Right cardiac atrium (tissue), 5 donors: ENCODE data around the gene SPOCK3. TPM values are rescaled to one million over a fixed set of nuclear protein-coding genes. Genes with fewer than 3 reads are reported as not detected.
"Not testable (repeated sequence)": the region's sequence is repeated elsewhere in the genome, so short reads cannot be mapped to it uniquely, and the experiment has no call there.

Experiments
- ATAC-seq, 2 donors: fragments of 200-7000 bp; cut with Tn5 transposase; one replicate each; pipeline versions ENCODE4 v1.8.0 to v1.9.1; 2020; ENCODE audit warnings: moderate library complexity in 2 of 2, mild to moderate bottlenecking in 1 of 2
- DNase-seq, 3 donors: peaks; one replicate each; pipeline ENCODE4 v3.0.0-alpha.2; 2020
- H3K27ac ChIP-seq: one replicate; pipeline ENCODE4 v1.5.1; 2013; ENCODE audit warnings: mild to moderate bottlenecking, low read length, control low read depth, moderate library complexity
- H3K27me3 ChIP-seq: one replicate; pipeline ENCODE4 v1.6.1; 2013; ENCODE audit not compliant: control insufficient read depth, insufficient read depth
- H3K4me1 ChIP-seq: one replicate; pipeline ENCODE4 v1.6.1; 2013; ENCODE audit warnings: low read length; ENCODE audit not compliant: control insufficient read depth, insufficient read depth
- H3K4me3 ChIP-seq: one replicate; pipeline ENCODE4 v1.5.1; 2013; ENCODE audit warnings: low read length, control low read depth
- H3K9me3 ChIP-seq: one replicate; pipeline ENCODE4 v1.6.1; 2013; ENCODE audit warnings: low read length; ENCODE audit not compliant: control insufficient read depth
- WGBS: extraction: QIAGEN DNeasy Blood & Tissue Kit; methylation state at CpG from one replicate; pipeline ENCODE4 v1.1.7; 2013; 5-methylcytosine and 5-hydroxymethylcytosine counted together
- intact Hi-C, 4 donors: fragments of 100-400 bp; cut with DNase I; formaldehyde crosslinking; loops; one replicate each; pipeline versions ENCODE4 v1.11.0 to v1.14.0; 2022 to 2023
- polyA plus RNA-seq: library from polyadenylated mRNA; stranded (reverse); fragments of 200-250 nt; gene quantifications from one replicate; pipeline ENCODE4 v1.2.3, GENCODE V29; 2013
- total RNA-seq, 4 donors: library from RNA; stranded (reverse); fragmentation: NEBNext Ultra II Directional; extraction: Animal tissue kit (Norgen Biotek cat#: 25700); gene quantifications; one replicate each; pipeline ENCODE4 v1.2.1, GENCODE V29; 2021
- donor health status: healthy with polysubstance abuse.
- donor health status: DM: no; HTN: yes; CAD: no.
- donor health status: DM: no; HTN: no; CAD: no.
- donor health status: DM: no; HTN: yes; CAD: no; lungs with severe emphysema.
- donor health status: DM: yes; HTN: yes; CAD: no.

Gene SPOCK3
- total and polyA plus RNA-seq, 5 donors, result 0.11 TPM; not detected in 4

- no peaks in the 10 kb centered on the region for H3K4me1 ChIP-seq
- H3K9me3 ChIP-seq, result no peaks in the 10 kb centered on the region
- whole genome bisulfite sequencing, result 76% methylated on average over 2 of the region's 2 CpGs
- no peak overlapping the region for H3K27ac ChIP-seq
- no peaks in the 10 kb centered on the region for H3K27me3 ChIP-seq
- ATAC-seq, result no peak
- no peak overlapping the region for H3K4me3 ChIP-seq
- intact Hi-C loops, result no loop called here
- DNase-seq, result no peak
Observed at GRCh38 chr4:166882221-166882620, 352.1 kb downstream of the SPOCK3 start.

GRCh38 chr4:166875821-166876220 is 358.5 kb downstream of the SPOCK3 start:
- intact Hi-C loops, result no loop called here
- WGBS, result 65% methylated on average over 5 of the region's 5 CpGs
- ATAC-seq, result no peak

GRCh38 chr4:166862032-166862431 is 372.3 kb downstream of the SPOCK3 start:
- ATAC-seq (no peak), DNase-seq (no peak)
- no peak overlapping the region for H3K27ac ChIP-seq
- H3K9me3 ChIP-seq, result no peaks in the 10 kb centered on the region
- WGBS, result 71% methylated on average over 1 of the region's 1 CpG
- no peak overlapping the region for H3K4me3 ChIP-seq
- H3K4me1 ChIP-seq, result no peaks in the 10 kb centered on the region
- intact Hi-C loops, result no loop called here
- no peaks in the 10 kb centered on the region for H3K27me3 ChIP-seq

More at GRCh38 chr4:166875821-166876220, 358.5 kb downstream of the SPOCK3 start:
- no peak for DNase-seq
- H3K27ac ChIP-seq, result no peak overlapping the region
- no peaks in the 10 kb centered on the region for H3K4me1 ChIP-seq
- no peaks in the 10 kb centered on the region for H3K27me3 ChIP-seq
- no peak overlapping the region for H3K4me3 ChIP-seq
- H3K9me3 ChIP-seq, result no peaks in the 10 kb centered on the region

- WGBS, result 93% methylated on average over 23 of the region's 23 CpGs
- H3K4me1 ChIP-seq, H3K27ac ChIP-seq, ATAC-seq, intact Hi-C loops, H3K9me3 ChIP-seq, DNase-seq, H3K27me3 ChIP-seq, H3K4me3 ChIP-seq: not testable (repeated sequence)
Observed at GRCh38 chr4:166850398-166850797, 383.9 kb downstream of the SPOCK3 start.

GRCh38 chr4:166846939-166847338 is 387.4 kb downstream of the SPOCK3 start:
- Histone ChIP-seq H3K9me3 (no peaks in the 10 kb centered on the region), H3K4me3 (no peak overlapping the region), H3K27me3 (no peaks in the 10 kb centered on the region), H3K4me1 (no peaks in the 10 kb centered on the region), H3K27ac (no peak overlapping the region)
- DNase-seq (no peak), ATAC-seq (no peak)
- intact Hi-C loops, result no loop called here

GRCh38 chr4:166842795-166843261 is 391.5 kb downstream of the SPOCK3 start:
- Histone ChIP-seq H3K27me3 (no peaks in the 10 kb centered on the region), H3K9me3 (no peaks in the 10 kb centered on the region), H3K4me1 (no peaks in the 10 kb centered on the region), H3K4me3 (no peak overlapping the region), H3K27ac (no peak overlapping the region)
- ATAC-seq (no peak), DNase-seq (peak in 2 of 3 donors; percentile 5 to 43)
- WGBS, result 93% methylated on average over 24 of the region's 24 CpGs
- intact Hi-C loops, result no loop called here

- no peaks in the 10 kb centered on the region for H3K4me1 ChIP-seq
- H3K27me3 ChIP-seq, result no peaks in the 10 kb centered on the region
- no peaks in the 10 kb centered on the region for H3K9me3 ChIP-seq
- WGBS, result 89% methylated on average over 4 of the region's 4 CpGs
- no peak overlapping the region for H3K27ac ChIP-seq
- ATAC-seq (no peak), DNase-seq (no peak)
- H3K4me3 ChIP-seq, result no peak overlapping the region
- intact Hi-C loops, result no loop called here
Observed at GRCh38 chr4:166839615-166840251, 394.6 kb downstream of the SPOCK3 start.

GRCh38 chr4:166838975-166839614 is 395.2 kb downstream of the SPOCK3 start:
- intact Hi-C loops, result no loop called here
- no peak overlapping the region for H3K27ac ChIP-seq
- ATAC-seq, result no peak
- H3K27me3 ChIP-seq, result no peaks in the 10 kb centered on the region
- no peak for DNase-seq
- H3K9me3 ChIP-seq, result no peaks in the 10 kb centered on the region
- 96% methylated on average over 1 of the region's 1 CpG for WGBS
- no peaks in the 10 kb centered on the region for H3K4me1 ChIP-seq
- H3K4me3 ChIP-seq, result no peak overlapping the region

GRCh38 chr4:166836865-166837264 is 397.4 kb downstream of the SPOCK3 start:
- Histone ChIP-seq H3K4me1 (no peaks in the 10 kb centered on the region), H3K27ac (no peak overlapping the region), H3K27me3 (no peaks in the 10 kb centered on the region), H3K4me3 (no peak overlapping the region), H3K9me3 (no peaks in the 10 kb centered on the region)
- no peak for DNase-seq
- ATAC-seq, result no peak
- intact Hi-C loops, result no loop called here
- 85% methylated on average over 1 of the region's 1 CpG for WGBS

GRCh38 chr4:166827629-166828028 is 406.7 kb downstream of the SPOCK3 start:
- 64% methylated on average over 1 of the region's 1 CpG for WGBS
- intact Hi-C loops, result no loop called here
- ATAC-seq, result no peak

GRCh38 chr4:166827167-166827566 is 407.1 kb downstream of the SPOCK3 start:
- WGBS, result 30% methylated on average over 1 of the region's 1 CpG
- Histone ChIP-seq H3K9me3 (no peaks in the 10 kb centered on the region), H3K27ac (no peak overlapping the region), H3K4me1 (no peaks in the 10 kb centered on the region), H3K4me3 (no peak overlapping the region), H3K27me3 (no peaks in the 10 kb centered on the region)
- DNase-seq, result no peak
- intact Hi-C loops, result no loop called here
- ATAC-seq, result no peak

More at GRCh38 chr4:166827629-166828028, 406.7 kb downstream of the SPOCK3 start:
- no peak overlapping the region for H3K4me3 ChIP-seq
- no peaks in the 10 kb centered on the region for H3K4me1 ChIP-seq
- H3K9me3 ChIP-seq, result no peaks in the 10 kb centered on the region
- H3K27me3 ChIP-seq, result no peaks in the 10 kb centered on the region
- no peak for DNase-seq
- H3K27ac ChIP-seq, result no peak overlapping the region
